AG09309 (cell line): ENCODE measurements around the gene TMEM244.
"Not testable (repeated sequence)": the region's sequence is repeated elsewhere in the genome, so short reads cannot be mapped to it uniquely, and the experiment has no call there.

Experiments used
- DNase-seq: peaks from one replicate; pipeline ENCODE4 v3.0.0-alpha.2; 2010; ENCODE audit warnings: low read depth
- H3K4me3 ChIP-seq: 2 replicates; pipeline ENCODE4 v1.5.1; 2011; ENCODE audit warnings: mild to moderate bottlenecking, low read depth, low read length, moderate library complexity; ENCODE audit not compliant: control insufficient read depth
- CTCF ChIP-seq: IDR thresholded peaks from 2 replicates; pipeline ENCODE4 v1.5.1; 2011; ENCODE audit warnings: mild to moderate bottlenecking, low read depth, low read length, inconsistent platforms; ENCODE audit not compliant: insufficient read depth, control insufficient read depth; ENCODE audit errors: missing control alignments

TMEM244 gene

GRCh38 chr6:129844118-129844891 lies 16.8 kb downstream of the TMEM244 start:
- TF ChIP-seq CTCF, result no peak
- peak; percentile 49 for DNase-seq
- no peak overlapping the region for H3K4me3 ChIP-seq

GRCh38 chr6:129843573-129843972 lies 17.5 kb downstream of the TMEM244 start:
- TF ChIP-seq CTCF, result no peak
- H3K4me3 ChIP-seq, result no peak overlapping the region
- no peak for DNase-seq

GRCh38 chr6:129842881-129843409 lies 18.2 kb downstream of the TMEM244 start:
- DNase-seq, result no peak
- TF ChIP-seq CTCF, result no peak
- H3K4me3 ChIP-seq, result no peak overlapping the region

- no peak for TF ChIP-seq CTCF
- H3K4me3 ChIP-seq, result no peak overlapping the region
- DNase-seq, result no peak
Measured at GRCh38 chr6:129842137-129842536, 19.0 kb downstream of the TMEM244 start.

- DNase-seq, H3K4me3 ChIP-seq: not testable (repeated sequence)
Measured at GRCh38 chr6:129839562-129839961, 21.6 kb downstream of the TMEM244 start.

- DNase-seq, result no peak
- no peak for TF ChIP-seq CTCF
- H3K4me3 ChIP-seq, result no peak overlapping the region
Measured at GRCh38 chr6:129835691-129836090, 25.4 kb downstream of the TMEM244 start.

- TF ChIP-seq CTCF, result no peak
- no peak overlapping the region for H3K4me3 ChIP-seq
- no peak for DNase-seq
Measured at GRCh38 chr6:129832299-129832698, 28.8 kb downstream of the TMEM244 start.
